ENCODE results near the gene DDX17. TPM values are rescaled to one million over a fixed set of nuclear protein-coding genes. Genes with fewer than 3 reads are reported as not detected.

The DDX17 gene
- total RNA-seq, 1 donor from 2014 or later, result 492 TPM

- Mint-ChIP-seq H3K4me3 (ENCODE audit: unreplicated experiment) (no peak overlapping the region), H3K27ac (ENCODE audit: unreplicated experiment) (no peak overlapping the region), H3K4me1 (ENCODE audit: unreplicated experiment) (peaks cover 2% of the 10 kb centered on the region), H3K9me3 (ENCODE audit: unreplicated experiment) (no peaks in the 10 kb centered on the region), H3K36me3 (ENCODE audit: low read depth, unreplicated experiment) (peaks cover 6% of the 10 kb centered on the region), H3K27me3 (ENCODE audit: unreplicated experiment) (peaks cover 19% of the 10 kb centered on the region)
- TF ChIP-seq CTCF (IDR thresholded peaks at IDR 0.05; ENCODE audit: unreplicated experiment), result no peak
- DNase-seq (ENCODE audit: low spot score), result no peak
Observed at GRCh38 chr22:38452373-38453065, 53.6 kb downstream of the DDX17 start.

- Mint-ChIP-seq H3K36me3 (ENCODE audit: low read depth, unreplicated experiment) (peaks cover 6% of the 10 kb centered on the region), H3K4me1 (ENCODE audit: unreplicated experiment) (peaks cover 2% of the 10 kb centered on the region), H3K27ac (ENCODE audit: unreplicated experiment) (no peak overlapping the region), H3K27me3 (ENCODE audit: unreplicated experiment) (peaks cover 18% of the 10 kb centered on the region), H3K4me3 (ENCODE audit: unreplicated experiment) (no peak overlapping the region), H3K9me3 (ENCODE audit: unreplicated experiment) (no peaks in the 10 kb centered on the region)
- no peak for TF ChIP-seq CTCF (IDR thresholded peaks at IDR 0.05; ENCODE audit: unreplicated experiment)
- DNase-seq (ENCODE audit: low spot score), result no peak
Observed at GRCh38 chr22:38451864-38452263, 54.2 kb downstream of the DDX17 start.

- DNase-seq (ENCODE audit: low spot score), result no peak
- Mint-ChIP-seq H3K27ac (ENCODE audit: unreplicated experiment) (no peak overlapping the region), H3K4me1 (ENCODE audit: unreplicated experiment) (peaks cover 2% of the 10 kb centered on the region), H3K27me3 (ENCODE audit: unreplicated experiment) (peaks cover 18% of the 10 kb centered on the region), H3K4me3 (ENCODE audit: unreplicated experiment) (no peak overlapping the region), H3K9me3 (ENCODE audit: unreplicated experiment) (no peaks in the 10 kb centered on the region), H3K36me3 (ENCODE audit: low read depth, unreplicated experiment) (peaks cover 6% of the 10 kb centered on the region)
- no peak for TF ChIP-seq CTCF (IDR thresholded peaks at IDR 0.05; ENCODE audit: unreplicated experiment)
Observed at GRCh38 chr22:38451404-38451803, 54.7 kb downstream of the DDX17 start.

- peaks cover 6% of the 10 kb centered on the region for H3K36me3 Mint-ChIP-seq (ENCODE audit: low read depth, unreplicated experiment)
- no peak overlapping the region for H3K4me3 Mint-ChIP-seq (ENCODE audit: unreplicated experiment)
- no peak overlapping the region for H3K27ac Mint-ChIP-seq (ENCODE audit: unreplicated experiment)
- no peak for TF ChIP-seq CTCF (IDR thresholded peaks at IDR 0.05; ENCODE audit: unreplicated experiment)
- H3K4me1 Mint-ChIP-seq (ENCODE audit: unreplicated experiment), result peaks cover 2% of the 10 kb centered on the region
- DNase-seq (ENCODE audit: low spot score), result no peak
- peaks cover 18% of the 10 kb centered on the region for H3K27me3 Mint-ChIP-seq (ENCODE audit: unreplicated experiment)
- no peaks in the 10 kb centered on the region for H3K9me3 Mint-ChIP-seq (ENCODE audit: unreplicated experiment)
Observed at GRCh38 chr22:38450234-38450797, 55.8 kb downstream of the DDX17 start.

- Mint-ChIP-seq H3K27me3 (ENCODE audit: unreplicated experiment) (peaks cover 20% of the 10 kb centered on the region), H3K9me3 (ENCODE audit: unreplicated experiment) (no peaks in the 10 kb centered on the region), H3K36me3 (ENCODE audit: low read depth, unreplicated experiment) (peaks cover 6% of the 10 kb centered on the region), H3K4me3 (ENCODE audit: unreplicated experiment) (no peak overlapping the region), H3K27ac (ENCODE audit: unreplicated experiment) (no peak overlapping the region), H3K4me1 (ENCODE audit: unreplicated experiment) (peaks cover 2% of the 10 kb centered on the region)
- no peak for DNase-seq (ENCODE audit: low spot score)
- TF ChIP-seq CTCF (IDR thresholded peaks at IDR 0.05; ENCODE audit: unreplicated experiment), result no peak
Observed at GRCh38 chr22:38449776-38450175, 56.3 kb downstream of the DDX17 start.

Data from endothelial cell (in vitro differentiated cells).